SH-SY5Y (cell line): ENCODE results near the gene IFNAR1.

Experiments
- GATA2 ChIP-seq: IDR thresholded peaks from 2 replicates; pipeline ENCODE4 v1.6.1; 2011; ENCODE audit warnings: mild to moderate bottlenecking, low read depth, low read length
- GATA3 ChIP-seq: IDR thresholded peaks from 2 replicates; pipeline ENCODE4 v1.6.1; 2011; ENCODE audit warnings: low read depth, mild to moderate bottlenecking, low read length, moderate library complexity

IFNAR1 gene

GRCh38 chr21:33299181-33299752 lies 25.5 kb upstream of the IFNAR1 start:
- no peak for TF ChIP-seq GATA3
- TF ChIP-seq GATA2 = no peak

- TF ChIP-seq GATA2 = peak; percentile 55; the same call in 1 of the 2 replicates
- no peak for TF ChIP-seq GATA3
These were observed 23.8 kb upstream of the IFNAR1 start for GRCh38 chr21:33300701-33301631.

GRCh38 chr21:33301632-33302002 lies 23.2 kb upstream of the IFNAR1 start:
- TF ChIP-seq GATA2 (no peak), GATA3 (no peak)

GRCh38 chr21:33302055-33302454 lies 22.7 kb upstream of the IFNAR1 start:
- TF ChIP-seq GATA2 (no peak), GATA3 (no peak)

GRCh38 chr21:33302796-33303195 lies 22.0 kb upstream of the IFNAR1 start:
- TF ChIP-seq GATA2 (no peak), GATA3 (no peak)

GRCh38 chr21:33305344-33305671 lies 19.5 kb upstream of the IFNAR1 start:
- TF ChIP-seq GATA3 (no peak), GATA2 (no peak)

GRCh38 chr21:33305938-33306337 lies 18.8 kb upstream of the IFNAR1 start:
- TF ChIP-seq GATA2 = no peak
- TF ChIP-seq GATA3 = no peak

GRCh38 chr21:33308586-33309490 lies 15.9 kb upstream of the IFNAR1 start:
- TF ChIP-seq GATA3 = no peak
- peak; percentile 5; the same call in 1 of the 2 replicates for TF ChIP-seq GATA2

GRCh38 chr21:33309778-33310177 lies 15.0 kb upstream of the IFNAR1 start:
- TF ChIP-seq GATA2 (no peak), GATA3 (no peak)

GRCh38 chr21:33312121-33312520 lies 12.6 kb upstream of the IFNAR1 start:
- TF ChIP-seq GATA3 = no peak
- TF ChIP-seq GATA2 = no peak

- no peak for TF ChIP-seq GATA2
- TF ChIP-seq GATA3 = no peak
These were observed 11.6 kb upstream of the IFNAR1 start for GRCh38 chr21:33313183-33313582.

GRCh38 chr21:33313611-33314010 lies 11.2 kb upstream of the IFNAR1 start:
- TF ChIP-seq GATA2 (no peak), GATA3 (no peak)

- TF ChIP-seq GATA2 (no peak), GATA3 (no peak)
These were observed 10.7 kb upstream of the IFNAR1 start for GRCh38 chr21:33314111-33314510.
